Measurements from ENCODE around the gene MYH10.

- TF ChIP-seq, protein P1, sequence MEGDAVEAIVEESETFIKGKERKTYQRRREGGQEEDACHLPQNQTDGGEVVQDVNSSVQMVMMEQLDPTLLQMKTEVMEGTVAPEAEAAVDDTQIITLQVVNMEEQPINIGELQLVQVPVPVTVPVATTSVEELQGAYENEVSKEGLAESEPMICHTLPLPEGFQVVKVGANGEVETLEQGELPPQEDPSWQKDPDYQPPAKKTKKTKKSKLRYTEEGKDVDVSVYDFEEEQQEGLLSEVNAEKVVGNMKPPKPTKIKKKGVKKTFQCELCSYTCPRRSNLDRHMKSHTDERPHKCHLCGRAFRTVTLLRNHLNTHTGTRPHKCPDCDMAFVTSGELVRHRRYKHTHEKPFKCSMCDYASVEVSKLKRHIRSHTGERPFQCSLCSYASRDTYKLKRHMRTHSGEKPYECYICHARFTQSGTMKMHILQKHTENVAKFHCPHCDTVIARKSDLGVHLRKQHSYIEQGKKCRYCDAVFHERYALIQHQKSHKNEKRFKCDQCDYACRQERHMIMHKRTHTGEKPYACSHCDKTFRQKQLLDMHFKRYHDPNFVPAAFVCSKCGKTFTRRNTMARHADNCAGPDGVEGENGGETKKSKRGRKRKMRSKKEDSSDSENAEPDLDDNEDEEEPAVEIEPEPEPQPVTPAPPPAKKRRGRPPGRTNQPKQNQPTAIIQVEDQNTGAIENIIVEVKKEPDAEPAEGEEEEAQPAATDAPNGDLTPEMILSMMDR (IDR thresholded peaks at IDR 0.05; ENCODE audit: low read depth, low read length, poor library complexity, severe bottlenecking): no peak
- no peak for TF ChIP-seq EZH2phosphoT487 (IDR thresholded peaks at IDR 0.05; ENCODE audit: borderline replicate concordance, low read length)
Observed at GRCh38 chr17:8488491-8488890, 142.0 kb downstream of the MYH10 start.
